Nasal cavity respiratory epithelium epithelial cell of viscerocranial mucosa (primary cell): ENCODE data around the gene DEFB132. TPM values are rescaled to one million over a fixed set of nuclear protein-coding genes. Genes with fewer than 3 reads are reported as not detected.

Source experiments
- total RNA-seq: library from RNA; depleted of rRNA; stranded (reverse); fragments of >200 nt; gene quantifications from 2 replicates; pipeline ENCODE4 v1.2.3, GENCODE V29; 2014

Gene DEFB132
- total RNA-seq, result not detected in 2 replicates

GRCh38 chr20:257419-257818 lies at the start of gene DEFB132:
DEFB132 (plus strand) TSS chr20:257724; CDS start chr20:257779, 55 bp downstream.

GRCh38 chr20:226958-227357 lies 30.6 kb upstream of the DEFB132 start, which contains the start of gene DEFB129:
DEFB129 (plus strand) TSS chr20:227258; CDS start chr20:227289, 31 bp downstream.

GRCh38 chr20:290084-290831 lies 32.7 kb downstream of the DEFB132 start, which contains the start of gene C20orf96:
C20orf96 (minus strand) TSS chr20:290750; CDS start chr20:290610, 140 bp downstream.

DNA sequence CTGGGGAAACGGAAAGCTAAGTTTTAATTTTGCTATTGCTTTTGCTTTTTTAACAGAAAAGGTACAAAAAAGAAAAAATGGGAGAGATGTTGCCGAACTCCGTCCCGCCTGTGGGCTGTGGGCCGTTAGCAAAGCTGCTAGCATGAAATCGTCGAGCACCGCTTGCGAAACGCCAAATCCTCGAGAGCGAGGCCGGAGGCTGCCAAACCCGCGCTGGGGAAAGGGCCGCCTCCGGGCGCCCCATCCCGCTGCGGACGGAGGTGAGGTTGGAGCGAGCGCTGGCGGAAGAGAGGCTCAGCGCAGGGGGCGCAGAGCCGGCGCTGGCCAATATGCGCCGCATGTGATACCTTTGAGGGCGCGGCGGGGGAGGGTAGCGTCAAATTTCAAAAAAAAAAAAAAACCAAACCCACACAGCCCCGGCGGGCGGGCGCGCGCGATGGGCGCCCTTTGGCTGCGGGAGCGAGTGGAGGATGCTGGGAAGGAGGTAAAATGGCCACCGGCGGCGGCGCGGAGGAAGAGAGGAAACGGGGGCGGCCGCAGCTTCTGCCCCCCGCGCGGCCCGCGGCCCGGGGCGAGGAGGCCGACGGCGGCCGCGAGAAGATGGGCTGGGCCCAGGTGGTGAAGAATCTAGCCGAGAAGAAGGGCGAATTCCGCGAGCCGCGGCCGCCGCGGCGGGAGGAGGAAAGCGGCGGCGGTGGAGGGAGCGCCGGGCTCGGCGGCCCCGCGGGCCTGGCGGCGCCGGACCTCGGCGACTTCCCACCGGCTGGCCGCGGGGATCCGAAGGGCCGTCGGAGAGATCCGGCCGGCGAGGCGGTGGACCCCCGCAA lies 39.8 kb downstream of the DEFB132 start, which contains the start of gene ZCCHC3:
Gene ZCCHC3 (plus strand): TSS at position 473 of the 827 bp plus-strand sequence. CDS start 17 bp downstream, at position 490.

Other genes with a start within 250 kb of the DEFB132 start
- gene DEFB125, start 170.1 kb upstream of the DEFB132 start, total RNA-seq, result not detected in 2 replicates
- not detected in 2 replicates for gene DEFB126, start 115.1 kb upstream of the DEFB132 start, total RNA-seq
- gene DEFB127, start 100.3 kb upstream of the DEFB132 start, total RNA-seq, result not detected in 2 replicates
- not detected in 2 replicates for gene DEFB128, start 68.0 kb upstream of the DEFB132 start, total RNA-seq
- gene DEFB129, start 30.5 kb upstream of the DEFB132 start, total RNA-seq, result not detected in 2 replicates
- 0.68 and 2.5 TPM in 2 replicates for gene C20orf96, start 33.0 kb downstream of the DEFB132 start, total RNA-seq
- gene ZCCHC3, start 39.8 kb downstream of the DEFB132 start, total RNA-seq, result 10.3 and 15.7 TPM in 2 replicates
- 2.1 and 4.2 TPM in 2 replicates for gene SOX12, start 67.8 kb downstream of the DEFB132 start, total RNA-seq
- 6.2 and 25.6 TPM in 2 replicates for gene NRSN2, start 89.4 kb downstream of the DEFB132 start, total RNA-seq
- 392 and 496 TPM in 2 replicates for gene TRIB3, start 123.0 kb downstream of the DEFB132 start, total RNA-seq
- 214 and 263 TPM in 2 replicates for gene RBCK1, start 150.6 kb downstream of the DEFB132 start, total RNA-seq
- gene TBC1D20, start 204.8 kb downstream of the DEFB132 start, total RNA-seq, result 30.8 and 50.0 TPM in 2 replicates